Fibroblast of skin of left biceps (primary cell): ENCODE data around the gene NR4A1.

ENCODE experiments used
- DNase-seq, 2 experiments: peaks; one replicate each; pipeline ENCODE4 v3.0.0-alpha.2; 2013; ENCODE audit warnings: low read depth in 2 of 2

Gene NR4A1

DNA sequence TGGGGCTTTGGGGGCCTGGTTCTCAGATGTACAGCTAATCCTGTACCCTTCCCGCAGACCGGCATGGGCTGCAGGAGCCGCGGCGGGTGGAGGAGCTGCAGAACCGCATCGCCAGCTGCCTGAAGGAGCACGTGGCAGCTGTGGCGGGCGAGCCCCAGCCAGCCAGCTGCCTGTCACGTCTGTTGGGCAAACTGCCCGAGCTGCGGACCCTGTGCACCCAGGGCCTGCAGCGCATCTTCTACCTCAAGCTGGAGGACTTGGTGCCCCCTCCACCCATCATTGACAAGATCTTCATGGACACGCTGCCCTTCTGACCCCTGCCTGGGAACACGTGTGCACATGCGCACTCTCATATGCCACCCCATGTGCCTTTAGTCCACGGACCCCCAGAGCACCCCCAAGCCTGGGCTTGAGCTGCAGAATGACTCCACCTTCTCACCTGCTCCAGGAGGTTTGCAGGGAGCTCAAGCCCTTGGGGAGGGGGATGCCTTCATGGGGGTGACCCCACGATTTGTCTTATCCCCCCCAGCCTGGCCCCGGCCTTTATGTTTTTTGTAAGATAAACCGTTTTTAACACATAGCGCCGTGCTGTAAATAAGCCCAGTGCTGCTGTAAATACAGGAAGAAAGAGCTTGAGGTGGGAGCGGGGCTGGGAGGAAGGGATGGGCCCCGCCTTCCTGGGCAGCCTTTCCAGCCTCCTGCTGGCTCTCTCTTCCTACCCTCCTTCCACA, 7.6 kb downstream of the NR4A1 start:
- no peak for DNase-seq

DNA sequence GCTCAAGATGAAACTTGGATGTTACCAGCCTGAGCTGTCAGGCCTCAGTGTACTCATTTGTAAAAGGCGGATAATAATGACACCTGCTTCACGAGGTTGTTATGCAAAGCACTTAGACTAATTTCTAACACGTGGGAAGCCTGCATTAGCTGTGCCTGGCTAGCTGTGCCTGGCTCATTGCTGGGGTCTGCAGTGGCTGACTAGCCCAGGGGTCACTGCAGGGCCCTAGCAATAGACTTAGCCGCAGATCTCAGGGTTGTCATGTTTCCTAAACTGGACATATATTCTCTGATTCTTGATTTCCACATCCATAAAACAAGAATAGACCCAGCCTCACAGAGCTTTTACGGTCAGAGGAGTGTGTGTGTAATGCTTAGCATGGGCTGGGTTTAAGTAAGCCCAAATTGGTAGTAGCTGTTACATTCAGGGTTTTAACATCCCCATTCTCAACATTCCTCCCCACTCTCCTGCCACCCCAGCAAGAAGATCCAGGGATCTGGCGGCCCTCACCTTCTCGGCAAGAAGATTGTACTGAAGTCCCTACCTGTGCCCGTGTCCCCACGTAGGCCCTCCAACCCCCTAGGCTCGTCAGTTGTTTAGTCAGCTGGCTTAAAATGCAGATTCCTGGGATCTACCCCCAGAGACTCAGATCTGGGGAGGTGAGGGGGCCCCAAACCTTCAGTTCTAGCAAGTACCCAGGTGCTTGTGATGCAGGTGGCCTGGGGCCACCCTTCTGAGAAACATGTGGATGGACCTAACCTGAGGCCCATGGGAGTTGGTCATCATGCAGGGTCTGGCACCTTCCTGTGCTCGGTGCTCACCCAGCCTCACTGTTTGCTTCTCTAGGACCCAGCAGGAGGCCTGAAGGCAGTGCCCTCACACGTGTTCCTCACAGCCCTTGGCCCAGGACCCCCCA, 8.6 kb downstream of the NR4A1 start:
- DNase-seq = no peak

DNA sequence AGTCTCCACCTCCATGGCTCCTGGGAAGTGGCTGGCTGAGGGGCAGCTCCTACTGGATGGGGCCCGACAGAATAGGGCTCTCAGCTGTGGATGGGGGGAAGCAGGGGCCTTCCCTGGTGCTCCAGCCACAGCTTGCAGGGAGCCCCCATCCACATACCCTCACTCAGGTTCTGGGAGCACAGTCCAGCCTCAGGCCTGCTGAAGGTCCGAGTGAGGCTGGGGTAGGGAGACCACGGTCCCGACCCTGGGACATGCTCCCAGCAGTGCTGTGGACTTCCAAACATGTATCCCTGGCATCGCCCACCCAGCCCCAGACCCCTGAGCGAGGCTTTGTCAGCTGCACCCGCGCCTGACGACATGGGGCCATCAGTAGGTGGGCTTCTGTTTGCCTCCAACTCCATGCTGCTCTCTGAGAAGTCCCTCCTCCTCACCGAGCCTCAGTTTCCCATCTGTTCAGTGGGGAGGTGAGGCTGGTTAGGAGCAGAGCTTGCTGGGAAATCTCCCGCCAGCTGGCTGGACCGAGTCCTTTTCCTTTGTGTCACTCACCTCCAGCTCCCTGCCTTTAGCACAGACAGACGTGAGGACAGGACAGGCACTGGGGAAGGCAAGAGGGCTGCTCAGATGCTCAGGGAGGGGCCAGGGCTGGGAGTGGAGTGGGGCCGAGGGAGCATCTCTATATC, 9.4 kb downstream of the NR4A1 start:
- DNase-seq = no peak

- no peak for DNase-seq
Measured at GRCh38 chr12:52061470-52062166, 10.4 kb downstream of the NR4A1 start.

GRCh38 chr12:52062167-52063081, 11.2 kb downstream of the NR4A1 start:
- no peak for DNase-seq

DNA sequence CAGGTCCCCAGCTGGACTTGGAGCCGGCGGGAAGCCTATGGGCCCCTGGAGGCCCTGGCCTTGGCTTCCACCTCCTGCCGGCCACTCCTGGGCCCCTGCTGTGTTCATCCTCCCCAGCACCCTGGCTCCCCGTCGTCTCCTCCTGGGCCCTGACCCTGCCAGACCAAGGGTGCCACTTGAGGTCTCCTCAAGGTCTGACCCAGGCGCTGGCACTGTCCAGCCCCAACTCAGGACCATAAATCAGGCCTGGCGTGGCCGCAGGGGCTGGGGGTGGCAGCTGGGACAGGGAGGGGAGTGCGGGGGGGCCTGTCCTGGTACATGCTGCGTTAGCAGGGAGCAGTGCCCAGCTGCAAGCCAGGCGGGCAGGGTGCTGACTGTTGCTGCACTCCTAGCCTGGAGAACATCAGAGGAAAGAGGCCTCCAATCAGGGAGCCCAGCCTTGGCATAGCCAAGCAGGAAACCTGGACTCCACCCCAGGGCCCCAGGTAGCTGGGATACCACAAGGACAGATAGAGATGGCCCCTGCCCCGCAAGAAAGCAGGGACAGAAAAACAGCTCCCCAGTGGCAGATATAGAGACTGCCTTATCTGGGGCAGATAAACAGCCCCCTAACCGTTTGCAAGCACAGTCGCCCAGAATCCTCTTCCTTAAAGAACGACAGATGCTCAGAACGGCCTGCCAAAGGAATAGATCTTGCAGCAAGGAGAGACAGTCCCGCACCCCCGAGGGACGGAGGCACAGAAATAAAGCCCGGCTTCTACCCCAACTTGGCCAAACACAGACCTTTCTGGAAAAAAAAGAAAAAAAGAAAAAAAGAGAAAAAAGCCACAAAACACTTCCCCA, 12.1 kb downstream of the NR4A1 start:
- no peak for DNase-seq

DNA sequence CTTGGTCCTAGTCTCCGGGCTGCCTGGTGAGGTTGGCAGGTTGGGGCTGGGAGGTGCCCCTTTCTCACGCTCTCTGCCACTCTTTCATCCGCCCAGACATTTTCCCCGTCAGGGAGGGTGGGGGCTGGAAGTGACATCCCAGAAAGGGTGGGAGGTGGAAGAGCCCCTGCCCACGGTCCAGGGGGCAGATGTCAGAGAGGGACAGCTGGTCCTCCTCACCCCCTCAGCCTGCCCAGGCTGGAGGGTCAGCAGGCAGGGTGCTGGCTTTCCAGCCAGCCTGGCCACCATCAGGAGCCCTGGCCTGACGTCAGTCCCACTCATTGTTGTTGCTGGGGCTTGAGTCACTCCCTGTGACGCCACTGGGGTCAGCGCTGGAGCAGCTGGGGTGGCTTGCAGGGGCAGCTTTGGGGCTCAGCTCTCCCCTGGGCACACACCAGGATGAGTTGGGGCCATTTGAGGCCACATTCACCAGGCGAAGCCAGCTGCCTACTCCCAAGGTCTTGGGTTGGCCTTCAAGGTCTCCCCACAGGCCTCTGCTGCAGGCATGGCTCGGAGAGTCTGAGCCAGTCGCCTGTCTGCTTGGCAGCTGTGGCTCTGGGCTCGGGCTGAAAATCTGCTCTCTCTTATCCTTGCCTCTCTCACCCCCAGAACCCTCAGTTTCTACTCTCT, 12.9 kb downstream of the NR4A1 start:
- DNase-seq = no peak

GRCh38 chr12:52066346-52067080, 15.3 kb downstream of the NR4A1 start:
- no peak for DNase-seq

GRCh38 chr12:52067081-52067374, 15.8 kb downstream of the NR4A1 start:
- no peak for DNase-seq

DNA sequence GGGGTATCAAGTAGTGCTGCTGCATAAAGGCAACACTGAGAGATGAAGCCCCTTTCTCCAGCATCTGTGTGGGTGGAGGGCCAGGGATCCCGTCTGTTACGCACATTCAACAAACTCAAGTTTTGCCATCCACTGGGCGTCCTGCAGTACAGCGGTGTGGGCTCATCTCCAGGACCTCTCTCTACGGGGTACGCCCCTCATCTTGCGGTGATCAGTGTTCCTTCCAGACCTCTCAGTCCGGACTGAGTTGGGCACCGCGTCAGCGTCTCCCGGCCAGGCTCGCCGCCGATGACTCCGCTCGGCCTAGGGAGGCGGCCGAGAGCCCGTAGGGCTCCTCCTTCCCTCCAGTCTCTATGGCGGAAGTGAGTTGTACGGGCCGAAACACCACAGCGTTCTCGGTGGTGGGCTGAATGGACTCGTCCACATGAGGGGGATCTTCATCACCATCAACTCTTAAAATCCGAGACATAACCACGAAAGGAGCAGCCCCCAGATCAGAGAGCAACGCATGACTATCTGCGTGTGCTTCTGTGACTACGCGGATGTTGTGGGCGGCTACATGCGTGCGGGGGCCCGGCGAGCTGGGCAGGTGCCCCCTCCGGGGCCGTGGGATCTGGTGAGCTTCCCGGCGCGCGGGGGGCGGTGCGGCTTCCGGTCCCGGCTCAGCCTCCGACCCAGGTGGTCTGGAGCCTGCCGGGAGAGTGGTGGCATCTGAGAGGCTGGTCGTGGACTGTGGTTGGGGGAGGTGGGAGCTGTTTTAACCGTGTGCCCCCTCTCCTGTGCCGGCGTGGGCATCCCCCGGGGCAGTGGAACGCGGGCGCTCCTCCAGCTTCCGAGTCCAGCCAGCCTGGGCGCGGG, 18.3 kb downstream of the NR4A1 start, which contains the start of gene ATG101:
ATG101 (plus strand) TSS at position 652 of the 858 bp plus-strand sequence. CDS start 3,673 bp downstream, outside the sequence.
- peak; percentile 87 to 90 for DNase-seq

GRCh38 chr12:52070185-52070925, 19.1 kb downstream of the NR4A1 start:
- no peak for DNase-seq

- peak; percentile 35 to 36 for DNase-seq
Measured at GRCh38 chr12:52073531-52074381, 22.5 kb downstream of the NR4A1 start.

- DNase-seq = no peak
Measured at GRCh38 chr12:52074971-52075724, 23.9 kb downstream of the NR4A1 start.

GRCh38 chr12:52076811-52077210, 25.6 kb downstream of the NR4A1 start:
- no peak for DNase-seq

GRCh38 chr12:52078276-52078675, 27.0 kb downstream of the NR4A1 start:
- no peak for DNase-seq
